ENCODE measurements around the gene ENKUR. TPM values are rescaled to one million over a fixed set of nuclear protein-coding genes. Genes with fewer than 3 reads are reported as not detected.

Gene ENKUR
- total RNA-seq, 2 experiments from 2014 or later: not detected

GRCh38 chr10:25059990-25060389, 44.0 kb upstream of the ENKUR start:
- H3K4me1 Mint-ChIP-seq (ENCODE audit: low read depth): peaks cover 16% of the 10 kb centered on the region
- no peaks in the 10 kb centered on the region for H3K36me3 ChIP-seq (ENCODE audit: insufficient read depth, low read length)
- no peak overlapping the region for H3K4me3 Mint-ChIP-seq
- DNase-seq (no peak), ATAC-seq (ENCODE audit: poor library complexity) (no peak)
- H3K27me3 Mint-ChIP-seq: peaks cover 5% of the 10 kb centered on the region
- ChIA-PET CTCF (no interaction called here), POLR2A (no interaction called here)
- no peak for TF ChIP-seq CTCF (IDR thresholded peaks at IDR 0.05)
- no peaks in the 10 kb centered on the region for H3K9me3 Mint-ChIP-seq
- H3K36me3 Mint-ChIP-seq (ENCODE audit: low read depth): no peaks in the 10 kb centered on the region
- peaks cover 6% of the 10 kb centered on the region for H3K4me1 ChIP-seq (ENCODE audit: insufficient read depth, low read length)
- intact Hi-C loops (cut with DNase I, micrococcal nuclease): no loop called here
- no peak overlapping the region for H3K27ac Mint-ChIP-seq
- H3K27ac ChIP-seq (ENCODE audit: low read depth in 1 of 2, low read length in 2 of 2): no peak overlapping the region
- H3K4me3 ChIP-seq (ENCODE audit: low read length): no peak overlapping the region
- H3K9me3 ChIP-seq (ENCODE audit: control insufficient read depth in 1 of 2, insufficient read depth in 1 of 2, low read length in 2 of 2): no peaks in the 10 kb centered on the region
- H3K27me3 ChIP-seq (ENCODE audit: control insufficient read depth in 1 of 2, insufficient read depth in 2 of 2, low read length in 2 of 2): no peaks in the 10 kb centered on the region

- Histone ChIP-seq H3K4me3 (ENCODE audit: low read length) (no peak overlapping the region), H3K27ac (ENCODE audit: low read depth in 1 of 2, low read length in 2 of 2) (no peak overlapping the region), H3K27me3 (ENCODE audit: control insufficient read depth in 1 of 2, insufficient read depth in 2 of 2, low read length in 2 of 2) (no peaks in the 10 kb centered on the region), H3K4me1 (ENCODE audit: insufficient read depth, low read length) (peaks cover 6% of the 10 kb centered on the region), H3K36me3 (ENCODE audit: insufficient read depth, low read length) (no peaks in the 10 kb centered on the region), H3K9me3 (ENCODE audit: control insufficient read depth in 1 of 2, insufficient read depth in 1 of 2, low read length in 2 of 2) (no peaks in the 10 kb centered on the region)
- no peak overlapping the region for H3K4me3 Mint-ChIP-seq
- no peaks in the 10 kb centered on the region for H3K36me3 Mint-ChIP-seq (ENCODE audit: low read depth)
- no peak for TF ChIP-seq CTCF (IDR thresholded peaks at IDR 0.05)
- no peak overlapping the region for H3K27ac Mint-ChIP-seq
- intact Hi-C loops (cut with DNase I, micrococcal nuclease): no loop called here
- H3K27me3 Mint-ChIP-seq: peaks cover 5% of the 10 kb centered on the region
- CTCF ChIA-PET: no interaction called here
- no peak for ATAC-seq (ENCODE audit: poor library complexity)
- no peaks in the 10 kb centered on the region for H3K9me3 Mint-ChIP-seq
- peaks cover 10% of the 10 kb centered on the region for H3K4me1 Mint-ChIP-seq (ENCODE audit: low read depth)
- POLR2A ChIA-PET: no interaction called here
- DNase-seq: no peak
Measured at GRCh38 chr10:25057886-25058285, 41.9 kb upstream of the ENKUR start.

- Mint-ChIP-seq H3K36me3 (ENCODE audit: low read depth) (no peaks in the 10 kb centered on the region), H3K27ac (no peak overlapping the region)
Measured at GRCh38 chr10:25056726-25057125, 40.8 kb upstream of the ENKUR start.

More at GRCh38 chr10:25056726-25057125, 40.8 kb upstream of the ENKUR start:
- no peaks in the 10 kb centered on the region for H3K9me3 Mint-ChIP-seq
- peaks cover 5% of the 10 kb centered on the region for H3K27me3 Mint-ChIP-seq
- ATAC-seq (ENCODE audit: poor library complexity) (no peak), DNase-seq (no peak)
- H3K27me3 ChIP-seq (ENCODE audit: control insufficient read depth in 1 of 2, insufficient read depth in 2 of 2, low read length in 2 of 2): no peaks in the 10 kb centered on the region
- H3K4me3 ChIP-seq (ENCODE audit: low read length): no peak overlapping the region
- H3K9me3 ChIP-seq (ENCODE audit: control insufficient read depth in 1 of 2, insufficient read depth in 1 of 2, low read length in 2 of 2): no peaks in the 10 kb centered on the region
- ChIA-PET POLR2A (no interaction called here), CTCF (no interaction called here)
- H3K4me1 ChIP-seq (ENCODE audit: insufficient read depth, low read length): no peaks in the 10 kb centered on the region
- H3K27ac ChIP-seq (ENCODE audit: low read depth in 1 of 2, low read length in 2 of 2): no peak overlapping the region
- no peak for TF ChIP-seq CTCF (IDR thresholded peaks at IDR 0.05)
- H3K4me1 Mint-ChIP-seq (ENCODE audit: low read depth): peaks cover 2% of the 10 kb centered on the region
- H3K4me3 Mint-ChIP-seq: no peak overlapping the region
- intact Hi-C loops (cut with DNase I, micrococcal nuclease): no loop called here
- no peaks in the 10 kb centered on the region for H3K36me3 ChIP-seq (ENCODE audit: insufficient read depth, low read length)

Data from CD4-positive, alpha-beta T cell (primary cell).